Stimulated activated CD4-positive, alpha-beta T cell treated with anti-CD3 and anti-CD28 coated beads, Interleukin-4, amount 100 ng/mL, for 48 hours (primary cell): ENCODE results near the gene IL17RD.

Experiments used
- DNase-seq, 2 donors: peaks; one replicate each; pipeline ENCODE4 v3.0.0-alpha.2; 2020; ENCODE audit warnings: low read depth in 2 of 2

Gene IL17RD

DNA sequence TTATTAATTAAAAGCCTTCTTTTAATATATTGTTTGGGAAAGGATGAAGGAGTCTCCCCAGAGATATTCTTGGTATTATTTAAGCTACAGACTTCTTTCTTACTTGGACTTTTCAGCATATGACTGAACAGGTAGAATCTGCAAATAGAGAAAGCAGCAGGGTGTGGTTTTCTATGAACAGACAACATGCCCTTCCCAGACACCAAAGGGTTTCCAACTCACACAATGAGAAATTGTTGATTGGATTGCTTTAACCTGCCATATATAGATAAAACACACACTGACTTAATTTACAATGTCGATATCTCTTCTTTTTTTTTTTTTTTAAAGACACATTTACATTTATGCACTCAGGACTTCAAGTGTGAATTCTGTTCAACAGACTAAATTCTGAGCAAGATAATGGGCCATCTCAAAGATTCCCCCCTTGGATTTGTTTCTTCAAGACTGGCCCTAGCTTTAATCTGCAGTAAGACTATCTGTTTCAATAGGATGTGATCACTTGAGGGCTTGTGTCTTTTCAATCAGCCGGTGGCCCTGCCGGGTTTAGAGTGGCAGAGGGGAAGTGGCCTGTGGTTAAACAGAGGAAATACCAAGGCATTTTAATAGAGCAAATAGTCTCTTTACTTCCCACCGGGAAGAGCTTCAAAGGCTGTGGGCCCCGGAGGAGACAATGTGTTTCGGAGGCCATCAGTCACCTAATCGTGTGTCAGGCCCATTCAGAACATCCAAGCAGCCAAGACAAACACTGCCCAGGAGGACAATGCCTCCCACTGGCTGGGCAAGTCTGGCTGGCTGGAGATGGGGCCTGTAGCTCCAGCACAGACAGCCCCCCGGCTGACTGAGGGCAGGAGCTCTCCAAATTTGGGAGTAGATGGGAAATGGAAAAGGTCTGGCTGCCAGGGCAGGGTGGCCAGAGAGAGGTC lies 6.1 kb downstream of the IL17RD start:
- no peak for DNase-seq

DNA sequence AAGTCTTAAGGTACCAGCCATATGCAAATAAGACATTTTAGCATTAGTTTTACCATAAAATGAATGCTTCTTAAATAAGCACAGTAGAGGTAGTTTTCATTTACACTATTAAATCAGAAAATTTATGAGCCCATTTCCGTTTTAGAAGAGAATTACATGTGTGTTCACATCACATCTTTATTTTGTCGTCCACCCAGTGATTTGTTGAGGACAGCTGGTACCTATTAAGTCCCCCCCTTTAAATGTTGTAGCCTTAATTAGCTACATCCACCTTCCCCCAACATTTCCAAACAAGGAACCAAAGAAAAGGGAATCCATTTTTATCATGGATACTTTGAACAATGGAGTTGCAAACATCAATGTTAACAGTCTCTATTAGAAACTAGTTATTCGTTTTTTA lies 6.8 kb downstream of the IL17RD start:
- DNase-seq = no peak

DNA sequence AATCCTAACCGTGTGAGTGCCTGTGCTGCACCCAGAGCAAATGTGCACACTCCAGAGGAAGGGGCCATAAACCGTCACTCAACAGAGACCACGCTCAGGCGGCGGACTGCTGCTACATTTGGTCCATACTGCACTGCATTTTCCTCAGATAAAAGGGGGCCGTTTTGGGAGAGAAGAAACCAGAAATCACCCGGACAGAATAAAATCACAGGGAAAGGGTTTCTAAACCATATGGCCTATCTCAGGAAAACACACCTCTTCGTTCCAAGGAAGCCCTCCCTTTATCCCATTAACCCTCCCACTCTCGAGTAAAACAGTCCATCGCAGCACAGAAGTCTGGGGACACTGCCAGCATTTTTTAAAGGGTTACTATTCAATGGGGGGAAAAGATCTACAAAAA lies 7.6 kb downstream of the IL17RD start:
- DNase-seq = no peak

GRCh38 chr3:57155310-57155643 lies 9.9 kb downstream of the IL17RD start:
- no peak for DNase-seq

- no peak for DNase-seq
Observed at GRCh38 chr3:57154470-57155309, 10.5 kb downstream of the IL17RD start.

DNA sequence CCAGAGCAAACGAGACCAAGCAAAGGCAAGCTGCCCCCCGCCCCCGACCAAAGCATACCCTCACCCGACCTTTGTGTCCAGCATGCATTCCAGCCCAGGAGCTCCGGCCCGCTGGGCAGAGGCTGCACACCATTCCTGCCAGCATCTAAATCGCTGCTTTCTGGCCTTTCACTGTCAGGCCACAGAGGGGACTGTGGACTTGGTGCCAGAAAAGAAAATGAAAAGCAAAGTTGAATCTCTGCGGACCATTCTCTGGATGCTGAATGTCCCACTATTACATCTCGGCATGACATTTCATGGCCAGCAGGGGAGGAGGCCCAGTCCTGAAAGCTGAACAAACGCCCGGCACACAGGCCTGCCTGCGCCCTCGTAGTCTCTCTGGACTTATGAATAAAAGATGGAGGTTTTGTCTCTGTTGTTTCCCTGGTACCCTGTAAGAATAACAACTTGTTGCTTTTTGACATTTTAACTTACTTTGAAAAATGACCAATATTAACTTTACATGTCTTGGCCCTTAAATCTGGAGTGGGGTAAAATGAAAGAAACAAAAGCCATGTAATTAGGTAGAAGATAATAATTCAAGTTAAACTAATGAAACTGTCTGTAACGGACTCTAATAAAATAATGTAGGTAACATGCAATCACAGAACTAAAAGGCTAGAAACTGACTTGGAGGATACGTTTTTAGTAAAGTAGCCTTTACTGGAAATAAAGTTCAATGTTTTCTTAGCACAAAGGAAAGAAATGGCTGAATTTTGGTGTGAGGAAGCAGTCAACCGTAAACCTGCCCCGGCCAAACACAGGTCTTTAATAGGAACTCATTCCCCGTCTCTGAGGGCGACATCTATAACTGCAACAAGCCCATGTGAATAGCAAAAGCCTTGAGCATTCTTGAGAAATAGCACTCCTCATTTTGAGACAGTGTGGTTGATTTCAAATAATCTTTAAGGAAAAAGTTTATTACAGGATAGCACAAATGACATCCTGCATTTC lies 12.7 kb downstream of the IL17RD start:
- DNase-seq = no peak

DNA sequence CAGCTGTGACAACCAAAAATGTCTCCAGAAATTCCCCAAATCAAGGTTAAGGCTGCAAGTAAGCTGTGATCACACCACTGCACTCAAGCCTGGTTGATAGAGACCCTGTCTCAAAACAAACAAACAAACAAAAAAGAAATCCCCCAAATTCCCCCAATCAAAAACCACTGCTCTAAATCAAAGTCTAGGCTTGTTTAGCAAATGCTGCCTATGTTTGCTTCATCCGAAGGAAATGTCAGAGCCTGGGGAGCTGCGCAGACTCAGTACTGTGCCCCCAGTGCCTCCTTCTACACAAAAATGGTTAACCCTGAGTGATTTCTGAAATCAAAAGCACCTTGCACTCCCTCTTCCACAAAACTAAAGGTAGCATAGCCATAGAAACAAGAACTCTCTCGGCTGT lies 13.4 kb downstream of the IL17RD start:
- DNase-seq = no peak

- no peak for DNase-seq
Observed at GRCh38 chr3:57151021-57151449, 14.1 kb downstream of the IL17RD start.

- DNase-seq = no peak
Observed at GRCh38 chr3:57150113-57150581, 15.0 kb downstream of the IL17RD start.

- no peak for DNase-seq
Observed at GRCh38 chr3:57147071-57147470, 18.1 kb downstream of the IL17RD start.

GRCh38 chr3:57145852-57146251 lies 19.3 kb downstream of the IL17RD start:
- no peak for DNase-seq

DNA sequence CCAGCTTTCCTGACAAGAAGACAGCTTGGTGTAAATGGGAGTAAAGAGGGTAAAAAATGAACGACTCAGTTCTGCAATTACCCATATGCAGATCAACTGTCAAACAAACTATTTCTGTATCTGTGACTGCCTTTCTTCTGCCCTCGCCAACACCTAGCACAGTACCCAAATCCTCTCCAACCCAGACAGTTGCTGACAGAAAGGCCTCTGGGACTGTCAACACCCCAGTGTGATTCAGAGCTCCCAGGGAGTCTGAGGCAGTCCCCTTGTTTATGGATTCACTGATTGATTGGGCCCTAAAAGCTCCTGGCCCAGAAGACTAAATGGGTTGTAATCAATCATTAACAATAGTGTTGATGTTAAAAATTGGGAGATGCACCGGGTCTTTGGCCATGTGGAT lies 20.2 kb downstream of the IL17RD start:
- no peak for DNase-seq

DNA sequence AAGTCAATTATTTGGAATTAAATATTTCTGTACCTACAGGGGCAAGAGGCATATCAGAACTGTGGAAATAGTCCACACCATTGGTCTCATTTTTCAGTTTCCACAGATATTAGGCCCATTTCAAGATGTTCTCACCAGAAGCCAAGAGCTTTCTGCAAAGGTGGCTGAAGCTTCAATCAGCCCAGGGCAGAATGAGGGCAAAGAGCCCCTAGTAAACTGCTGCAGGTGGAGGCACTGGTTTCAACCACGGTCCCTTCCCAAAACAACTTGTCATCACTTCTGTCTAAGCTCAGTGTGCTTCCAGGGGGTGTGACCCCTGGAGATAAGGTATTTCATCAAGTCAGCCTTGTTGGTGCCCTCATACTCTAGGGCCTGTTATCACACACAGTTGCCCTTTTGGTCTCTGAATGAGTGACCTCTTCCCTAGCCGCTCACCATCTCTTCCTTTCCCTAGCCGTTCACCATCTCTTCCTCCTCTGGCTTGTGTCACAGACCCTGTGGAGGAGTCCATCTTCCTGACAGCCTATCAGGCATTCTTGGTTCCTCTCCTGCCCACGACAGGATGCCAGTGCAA lies 21.2 kb downstream of the IL17RD start:
- no peak for DNase-seq

- no peak for DNase-seq
Observed at GRCh38 chr3:57142411-57142723, 22.8 kb downstream of the IL17RD start.

DNA sequence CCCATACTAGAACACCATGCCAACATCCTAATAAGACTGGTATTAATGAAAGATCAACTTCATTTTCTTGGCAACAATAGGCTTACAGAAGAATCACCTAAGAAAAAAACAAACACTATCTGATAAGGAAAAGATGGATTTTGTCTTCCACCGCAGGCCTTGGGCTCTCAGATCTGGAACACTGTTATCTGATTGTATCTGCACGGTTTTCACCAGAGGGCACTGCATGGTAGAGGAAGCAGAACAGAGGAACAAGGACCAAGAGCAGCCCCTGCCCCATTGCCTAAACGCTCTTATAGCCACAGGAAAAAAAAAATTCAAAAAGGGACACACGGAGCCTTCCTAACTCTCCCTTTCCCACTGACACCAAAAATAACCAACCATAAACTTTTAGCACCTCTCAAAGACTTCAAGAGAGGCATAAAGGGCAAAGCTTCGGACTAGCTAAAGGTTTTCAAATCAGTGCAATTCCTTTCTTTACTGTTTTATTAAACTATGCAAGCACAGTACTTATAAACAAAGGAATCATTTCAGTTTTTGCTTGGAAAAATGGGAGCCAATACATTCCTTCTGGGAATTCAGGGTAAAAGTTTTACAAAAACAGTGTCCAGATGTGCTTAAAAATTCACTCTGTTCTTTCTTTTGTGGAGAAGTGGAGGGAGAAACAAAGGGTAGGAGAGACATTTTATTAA lies 23.3 kb downstream of the IL17RD start:
- DNase-seq = no peak

- no peak for DNase-seq
Observed at GRCh38 chr3:57140894-57141293, 24.3 kb downstream of the IL17RD start.

GRCh38 chr3:57135964-57136719 lies 29.0 kb downstream of the IL17RD start:
- no peak for DNase-seq

- no peak for DNase-seq
Observed at GRCh38 chr3:57133157-57133556, 32.0 kb downstream of the IL17RD start.

GRCh38 chr3:57132674-57133073 lies 32.5 kb downstream of the IL17RD start:
- no peak for DNase-seq

- DNase-seq = no peak
Observed at GRCh38 chr3:57131210-57131588, 34.0 kb downstream of the IL17RD start.
